GM21529 (cell line): ENCODE results near the gene BRCA2.

ENCODE experiments used
- ATAC-seq: cut with Tn5 transposase; IDR thresholded peaks from one replicate; pipeline ENCODE4 v1.9.1; 2021; ENCODE audit not compliant: unreplicated experiment

Gene BRCA2

DNA sequence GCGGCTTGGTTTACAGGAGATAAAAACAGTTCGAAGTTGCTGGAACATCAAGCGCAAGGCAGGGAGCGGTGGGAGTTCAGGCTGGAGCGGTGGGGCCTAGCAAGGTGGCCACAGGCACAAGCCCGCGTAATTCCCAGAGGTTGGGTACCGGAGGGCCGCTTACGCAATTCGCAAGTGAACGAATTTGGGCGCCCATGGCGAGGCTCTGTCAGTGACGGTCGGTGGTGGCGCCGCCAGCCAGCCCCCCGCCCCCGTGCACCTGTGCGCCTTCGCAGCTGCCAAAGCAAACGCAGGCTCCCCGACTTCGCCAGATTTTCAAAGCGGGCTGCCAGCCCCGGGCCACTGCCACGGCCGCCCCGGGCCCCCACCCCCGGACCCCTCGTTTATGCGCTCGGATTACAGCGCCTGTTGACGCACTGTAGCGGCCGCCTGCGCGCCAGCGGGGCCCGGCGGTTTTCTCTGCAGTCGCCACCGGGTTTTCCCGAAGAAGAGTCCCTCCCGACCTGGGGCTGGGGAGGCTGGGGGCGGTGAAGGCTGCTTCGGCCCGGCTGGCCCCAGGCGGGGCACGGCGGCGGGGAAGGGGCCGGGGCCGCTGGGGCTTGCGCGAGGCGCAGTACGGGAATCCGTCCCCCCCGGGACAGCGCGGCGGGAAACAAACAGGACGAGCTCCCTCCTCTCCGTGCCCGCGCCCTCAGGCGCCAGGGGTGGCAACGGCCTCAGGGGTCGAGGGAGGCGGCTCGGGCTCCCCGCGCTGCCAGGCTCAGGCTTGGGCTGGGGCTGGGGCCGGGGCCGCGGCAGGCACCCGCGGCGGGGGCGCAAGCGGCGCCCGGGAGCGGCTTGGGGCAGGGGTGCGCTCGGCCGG lies 111.9 kb downstream of the BRCA2 start:
- ATAC-seq: peak; percentile 20

DNA sequence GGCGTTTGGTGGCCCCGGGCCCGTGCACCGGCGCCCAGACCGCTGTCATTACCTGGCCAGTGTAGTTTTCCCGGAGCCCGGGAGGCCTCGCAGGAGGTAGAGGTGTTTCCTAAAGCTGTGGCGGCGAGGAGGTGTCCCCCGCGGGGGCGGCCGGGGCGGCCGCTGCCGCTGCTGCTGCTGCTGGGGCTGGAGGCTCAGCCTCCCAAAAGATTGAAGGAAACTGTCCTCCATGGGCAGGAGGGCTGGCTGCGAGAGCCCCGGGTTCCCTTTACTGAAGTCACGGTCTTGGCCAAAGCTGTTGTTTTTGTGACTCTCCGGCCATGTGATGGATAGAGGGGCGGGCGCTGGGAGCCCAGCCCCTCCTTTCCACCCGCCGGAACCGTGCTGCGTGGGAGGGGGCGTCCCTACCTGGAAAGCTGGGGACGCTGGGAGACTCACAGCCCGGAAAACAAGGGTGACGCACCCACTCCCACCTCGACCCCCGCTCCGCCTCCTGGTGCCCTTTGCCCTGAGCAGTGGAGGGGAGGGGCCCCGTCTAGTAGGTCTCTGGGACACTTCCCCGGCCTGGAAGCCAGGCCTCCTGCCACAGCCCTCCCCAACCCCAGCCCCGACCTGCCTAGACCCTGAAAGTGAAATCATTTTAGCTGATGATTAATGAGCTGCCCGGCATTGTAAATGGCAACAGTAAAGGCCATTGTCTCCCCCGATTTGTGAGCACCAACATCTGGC lies 112.7 kb downstream of the BRCA2 start, which contains the start of gene N4BP2L1:
Gene N4BP2L1, minus strand, starts transcription at position 279 of the 729 bp plus-strand sequence. Its CDS starts 48 bp downstream, at position 231.
- ATAC-seq: peak; percentile 65

DNA sequence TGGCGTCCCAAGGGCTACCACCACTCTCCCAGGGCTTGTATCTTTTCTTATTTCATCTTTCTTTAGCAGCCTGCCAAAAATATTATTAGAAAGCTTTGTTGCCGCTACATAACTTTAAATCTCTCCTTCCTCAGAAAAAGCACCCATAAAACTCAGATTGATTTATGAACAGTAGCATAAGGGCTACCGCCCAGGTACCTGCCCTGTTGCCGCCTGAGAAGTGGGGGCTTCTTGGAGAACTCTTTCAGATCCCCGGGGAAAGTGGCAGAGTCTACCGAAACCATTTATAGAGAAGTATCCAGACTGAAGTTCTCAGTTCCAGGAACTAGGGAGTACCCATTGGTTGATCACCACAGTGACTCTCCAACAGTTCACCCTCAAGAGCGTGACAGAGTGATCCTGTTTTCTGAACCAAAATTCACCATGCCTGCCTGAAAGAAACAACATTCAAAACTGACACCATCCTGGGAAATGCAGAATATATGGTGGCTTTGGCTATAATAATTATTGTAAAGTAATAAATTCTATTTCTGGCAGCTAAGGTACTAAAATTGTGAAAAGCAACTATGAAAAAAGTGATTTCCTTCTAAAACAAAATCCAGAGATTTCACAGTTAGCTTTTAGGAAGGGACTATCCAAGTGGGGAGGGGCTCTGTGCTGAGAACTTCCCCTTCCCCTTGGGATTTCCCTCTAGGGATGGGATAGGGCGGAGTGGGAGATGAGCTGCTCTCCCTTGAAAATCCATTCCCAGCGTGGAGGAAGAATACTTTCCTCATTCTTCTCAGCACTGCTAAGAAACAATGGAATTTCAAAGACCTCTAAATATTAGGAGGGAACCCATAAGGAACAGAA lies 113.5 kb downstream of the BRCA2 start:
- ATAC-seq: peak; percentile 13

DNA sequence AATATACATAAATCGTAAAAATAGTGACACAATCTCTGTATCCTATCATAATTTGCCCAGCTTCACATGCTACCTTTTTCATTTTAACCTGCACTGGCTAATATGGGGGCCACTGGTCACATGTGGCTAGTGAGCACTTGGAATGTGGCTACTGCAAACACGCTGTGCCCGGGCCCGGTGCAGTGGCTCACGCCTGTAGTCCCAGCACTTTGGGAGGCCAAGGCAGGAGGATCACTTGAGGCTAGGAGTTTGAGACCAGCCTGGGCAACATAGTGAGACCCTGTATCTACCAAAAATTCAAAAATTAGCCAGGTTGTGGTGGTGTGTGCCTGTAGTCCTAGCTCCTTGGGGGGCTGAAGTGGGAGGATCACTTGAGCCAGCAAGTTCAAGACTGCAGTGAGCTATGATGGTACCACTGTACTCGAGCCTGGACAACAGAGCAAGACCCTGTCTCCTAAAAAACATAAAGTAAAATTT lies 114.2 kb downstream of the BRCA2 start:
- no peak for ATAC-seq

DNA sequence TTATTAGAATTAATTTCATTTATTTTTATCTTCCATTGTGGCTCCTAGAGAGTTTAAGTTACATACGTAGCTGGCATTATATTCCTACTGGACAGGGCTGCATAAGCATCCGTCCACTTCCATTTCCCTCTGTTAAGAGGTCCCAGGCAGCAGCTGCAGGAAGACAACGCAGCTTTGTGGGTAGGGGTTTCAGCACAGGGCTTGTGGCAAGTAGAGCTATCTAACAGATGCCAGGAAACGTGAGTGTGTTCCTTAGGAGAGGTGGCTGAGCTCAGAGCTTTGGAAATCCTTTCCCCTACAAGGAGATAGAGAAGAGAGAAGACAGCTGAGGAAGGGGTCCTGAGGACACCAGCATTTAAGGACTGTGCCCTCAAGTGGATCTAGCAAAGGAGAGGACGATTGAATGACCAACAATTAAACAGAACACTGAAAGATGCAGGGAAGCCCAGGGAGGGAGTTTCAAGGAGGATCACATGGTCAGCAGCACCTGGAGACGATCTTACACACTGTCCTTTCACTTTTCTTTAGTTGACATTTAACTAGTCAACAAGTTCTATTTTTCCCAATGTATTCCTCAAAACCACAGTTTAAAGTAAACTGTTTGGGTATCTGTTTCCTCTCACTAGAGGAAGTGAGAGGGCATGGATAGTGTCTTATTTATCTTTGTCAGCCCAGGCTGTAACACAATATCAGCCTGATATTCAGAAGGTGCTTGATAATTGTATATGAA lies 114.9 kb downstream of the BRCA2 start:
- ATAC-seq: no peak

DNA sequence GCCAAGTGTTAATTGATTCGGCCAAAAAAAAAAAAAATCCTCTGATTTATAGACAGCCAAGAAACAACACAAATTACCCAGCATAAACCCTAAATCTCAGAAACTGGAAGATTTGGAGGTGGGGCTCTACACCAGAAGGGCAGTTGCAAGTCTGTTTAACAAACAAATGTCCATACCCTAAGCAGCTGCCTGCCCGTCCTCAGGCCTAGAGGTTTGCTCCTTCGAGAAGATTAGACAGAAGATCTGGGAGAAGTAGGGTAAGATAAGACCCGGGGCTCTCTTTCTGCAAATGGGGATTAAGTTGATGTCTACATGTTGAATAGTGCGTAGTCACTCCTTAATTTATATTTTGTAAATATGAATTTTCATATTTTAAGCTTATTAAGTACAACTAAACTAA lies 116.1 kb downstream of the BRCA2 start:
- no peak for ATAC-seq

DNA sequence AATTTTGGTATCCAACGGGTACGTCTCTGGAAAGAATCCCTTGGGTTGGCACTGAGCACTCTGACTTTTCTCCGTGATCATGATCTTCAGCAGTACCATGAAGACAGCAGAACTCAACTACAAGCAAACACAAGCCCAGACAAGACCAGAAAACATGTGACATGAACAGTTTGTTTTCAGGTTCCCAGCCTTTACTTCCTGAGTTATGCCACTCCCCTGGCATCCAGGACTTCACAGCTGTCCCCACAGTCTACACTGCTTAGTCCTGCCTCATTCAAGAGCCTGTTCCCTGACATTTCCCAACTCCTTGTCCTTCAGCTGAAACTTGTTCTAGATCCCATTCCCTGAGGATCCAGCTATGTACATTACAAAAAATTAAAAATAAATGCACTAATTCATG lies 117.5 kb downstream of the BRCA2 start:
- ATAC-seq: no peak

DNA sequence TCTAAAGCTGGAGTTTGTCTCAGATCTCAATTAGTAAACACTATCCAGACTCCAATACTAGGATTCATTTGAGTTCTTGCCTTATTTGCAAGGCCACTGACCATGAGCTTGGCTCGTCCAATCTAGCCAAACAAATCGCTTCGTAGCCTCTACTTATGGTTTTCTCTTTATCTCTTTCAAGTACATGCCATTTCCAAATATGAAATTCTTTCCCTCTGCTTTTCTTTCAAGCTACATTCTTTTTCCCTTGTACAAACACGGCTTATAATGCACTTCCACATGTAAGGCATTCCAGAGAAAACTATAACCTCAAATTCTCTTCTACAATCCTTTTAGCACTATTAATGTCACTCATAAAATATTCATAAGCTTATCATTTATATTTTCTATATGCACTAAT lies 123.6 kb downstream of the BRCA2 start:
- no peak for ATAC-seq

DNA sequence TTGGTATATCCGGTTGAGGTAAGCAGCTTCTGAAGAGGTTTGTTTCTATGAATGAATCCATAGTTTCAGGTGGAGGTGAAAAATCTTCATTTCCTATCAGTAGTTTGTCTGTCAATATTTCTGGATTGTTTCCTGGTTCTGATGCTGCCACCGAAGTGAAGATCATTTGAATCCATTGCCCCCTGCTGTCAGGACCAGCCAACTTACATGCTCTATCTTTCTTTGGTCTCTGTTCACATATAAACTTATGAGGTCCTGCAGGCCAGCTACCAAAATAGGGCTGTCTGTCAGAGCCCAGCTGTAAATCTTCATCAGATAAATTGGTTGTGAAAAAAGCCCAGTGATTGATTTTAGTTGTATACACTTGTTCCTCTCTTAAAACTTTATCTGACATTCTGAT lies 127.8 kb downstream of the BRCA2 start:
- ATAC-seq: peak; percentile 60

DNA sequence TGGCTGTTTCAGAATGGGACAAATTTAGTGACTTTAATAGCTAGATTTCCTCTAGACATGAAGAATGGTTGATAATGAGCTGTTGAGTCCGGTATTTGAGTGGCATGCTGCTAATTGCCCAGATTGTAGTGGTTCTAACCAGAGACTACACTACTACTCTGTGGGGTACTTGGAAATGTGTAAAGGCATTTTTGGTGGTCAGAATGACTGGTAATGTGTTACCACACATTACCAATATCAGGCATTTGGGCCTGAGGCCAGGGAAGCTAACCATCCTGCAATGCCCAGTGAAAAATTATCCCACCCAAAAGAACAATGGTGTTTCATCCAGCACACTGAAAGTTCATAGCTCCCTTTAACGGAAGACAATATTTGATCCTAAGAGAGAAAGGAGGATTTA lies 130.2 kb downstream of the BRCA2 start:
- ATAC-seq: no peak

DNA sequence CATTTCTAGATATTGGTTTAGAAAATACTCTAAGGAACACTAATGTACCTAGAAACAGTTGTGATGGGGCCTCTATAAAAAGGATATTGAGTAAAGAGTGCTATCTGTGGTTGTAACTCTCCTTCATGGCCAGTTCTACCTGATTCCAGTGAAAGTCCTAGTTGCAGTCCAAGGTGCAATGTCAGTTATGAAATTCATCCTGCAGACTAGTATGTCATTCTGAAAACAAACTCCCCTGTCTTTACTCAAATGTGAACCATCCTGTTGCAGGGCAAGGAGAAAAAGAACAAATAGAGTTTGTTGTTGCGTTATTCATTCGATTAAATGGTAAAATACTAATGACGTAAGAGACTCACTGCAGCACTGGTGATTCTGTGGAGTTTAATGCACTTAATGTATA lies 130.9 kb downstream of the BRCA2 start:
- no peak for ATAC-seq

DNA sequence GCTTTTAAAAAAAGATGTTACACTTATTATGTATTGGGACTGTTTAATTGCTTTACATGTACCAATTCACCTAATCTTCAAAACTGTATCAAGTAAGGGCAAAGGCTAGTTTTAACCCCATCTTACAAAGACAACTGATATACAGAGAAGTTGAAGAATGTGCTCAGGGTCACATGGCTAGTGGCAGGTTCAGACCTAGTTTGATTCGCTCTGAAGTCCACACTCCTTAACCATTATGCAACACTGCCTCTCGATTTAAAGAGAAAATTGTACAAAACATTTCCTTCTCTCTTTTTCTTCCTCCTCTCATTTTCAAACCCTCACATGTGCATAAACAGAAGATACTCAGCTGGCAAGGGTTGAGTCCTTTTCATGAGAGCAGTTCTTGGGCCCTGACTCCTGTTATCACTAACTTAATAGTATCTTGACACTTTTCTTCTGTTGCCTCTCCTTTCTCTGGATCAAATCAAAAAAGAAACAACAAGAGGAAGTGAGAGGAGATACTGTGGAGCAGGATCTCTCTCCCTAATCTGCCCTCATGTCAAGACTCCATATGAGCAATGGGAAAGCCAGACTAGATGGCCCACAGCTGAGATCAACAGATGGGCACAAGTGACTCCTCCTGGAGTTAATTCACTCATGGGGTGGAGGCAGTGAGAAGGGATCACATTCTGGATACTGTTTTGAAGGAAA lies 131.6 kb downstream of the BRCA2 start:
- ATAC-seq: no peak

DNA sequence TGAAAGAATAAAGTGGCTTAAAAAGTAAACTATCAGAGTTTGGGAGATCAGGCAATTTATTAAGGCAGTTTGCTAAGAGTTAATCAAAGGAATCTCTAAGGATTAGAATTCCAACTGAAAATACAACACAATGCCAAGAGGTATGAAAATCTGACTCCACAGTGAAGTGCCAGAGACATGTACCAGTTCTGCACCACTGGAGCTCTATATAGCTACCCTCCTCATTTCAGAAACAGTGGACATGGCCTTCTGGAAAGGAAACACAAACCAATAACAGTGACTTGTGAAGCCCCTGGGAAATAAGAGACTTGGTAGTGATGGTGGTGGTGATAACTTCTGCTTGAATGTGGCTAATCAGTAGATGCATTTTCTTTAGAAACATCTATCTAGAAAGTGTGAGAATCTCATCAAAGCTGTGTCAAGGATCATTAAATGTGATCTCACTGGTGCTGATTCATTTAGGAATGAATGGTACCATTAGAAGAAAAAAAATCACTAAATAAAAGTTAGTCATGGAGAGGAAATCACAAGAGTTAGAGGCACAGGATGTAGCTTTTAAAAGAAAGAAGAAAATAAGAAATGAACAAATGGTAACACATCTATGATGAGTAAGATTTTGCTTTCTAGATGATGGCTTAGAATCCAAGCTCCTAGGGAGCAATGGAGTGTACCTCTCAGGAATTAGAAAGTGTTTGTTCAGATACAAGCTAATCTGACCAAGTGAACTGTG lies 132.8 kb downstream of the BRCA2 start:
- ATAC-seq: no peak

DNA sequence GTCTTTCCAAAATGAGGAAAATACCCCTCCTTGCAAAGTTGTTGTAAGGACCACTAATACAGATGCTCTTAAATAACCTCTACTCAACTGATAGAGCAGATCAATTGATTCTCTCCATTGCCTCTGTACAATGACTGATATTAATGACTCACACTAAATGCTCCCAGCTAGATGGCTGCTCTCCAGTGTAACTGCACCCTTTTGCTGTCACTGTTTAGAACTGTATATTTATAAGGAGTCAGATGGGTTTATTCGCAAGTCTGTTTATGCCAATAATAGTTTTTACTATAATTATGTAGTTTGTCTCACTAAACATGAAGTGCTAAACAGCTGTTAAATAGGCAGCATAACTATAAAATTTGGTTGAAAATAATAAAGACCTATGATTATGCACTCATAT lies 133.7 kb downstream of the BRCA2 start:
- no peak for ATAC-seq
